K562 (cell line): Measurements from ENCODE around the gene RIIAD1. TPM values are rescaled to one million over a fixed set of nuclear protein-coding genes. Genes with fewer than 3 reads are reported as not detected.

Experiments
- ATAC-seq: fragments of 200-7000 bp; cut with Tn5 transposase; 3 replicates; pipeline ENCODE4 v1.9.1; 2020; ENCODE audit warnings: moderate library complexity
- Bru-seq: library from RNA; stranded (reverse); fragments of 400-500 nt; gene quantifications from one replicate; lab custom pipeline; 2021; lab: Mats Ljungman, UMichigan
- BruChase-seq, 2 experiments: library from RNA; stranded (reverse); fragments of 400-500 nt; gene quantifications; one replicate each; lab custom pipeline; 2021; lab: Mats Ljungman, UMichigan
- BruUV-seq: library from RNA; stranded (reverse); fragments of 400-500 nt; replicated peaks from 2 replicates; lab custom pipeline; 2021; lab: Mats Ljungman, UMichigan
- CTCF ChIA-PET: fragments of 300-600 bp; formaldehyde crosslinking; extraction: SDS; loops from one replicate; lab custom pipeline; 2021; ENCODE audit warnings: low intra/inter-chr PET ratio; lab: Yijun Ruan, JAX
- POLR2A ChIA-PET: fragments of 300-600, 350-650 bp; sonication (Branson Sonifier 250); formaldehyde crosslinking; extraction: SDS; loops from one replicate; lab custom pipeline; 2021; ENCODE audit warnings: antibody characterized with exemption, inconsistent platforms; lab: Yijun Ruan, JAX
- DNase-seq, 4 experiments: peaks; one replicate each; pipeline versions ENCODE4 v3.0.0 to v3.0.0-alpha.2; 2011 to 2018; ENCODE audit warnings: low spot score in 3 of 4, mixed read lengths in 3 of 4; ENCODE audit errors: extremely low read depth in 1 of 4
- FAIRE-seq: peaks from 2 replicates; lab custom pipeline; 2011; peaks lifted over from hg19 to GRCh38; lab: Jason Lieb, UNC
- H2AFZ ChIP-seq: 2 replicates; pipeline ENCODE4 v1.6.0; 2011; ENCODE audit warnings: low read depth, low read length, control low read depth, inconsistent platforms
- H3K27ac ChIP-seq: fragments of 200-600 bp; 3 replicates; pipeline ENCODE4 v1.8.0; 2011; ENCODE audit warnings: low read depth, mild to moderate bottlenecking, control low read depth, inconsistent platforms, low read length, moderate library complexity, mixed read lengths; ENCODE audit errors: extremely low read depth
- H3K27me3 ChIP-seq, 2 experiments: fragments of 300-600 bp in 1 of 2; 2 replicates in 1 of 2; 3 replicates in 1 of 2; pipeline versions ENCODE4 v1.6.0 to v1.8.0; 2011; ENCODE audit warnings: inconsistent platforms in 2 of 2, low read length in 2 of 2, mild to moderate bottlenecking in 1 of 2, mixed read lengths in 1 of 2, moderate library complexity in 1 of 2; ENCODE audit not compliant: control insufficient read depth in 2 of 2, insufficient read depth in 2 of 2
- H3K36me3 ChIP-seq: fragments of 300-600 bp; 3 replicates; pipeline ENCODE4 v1.8.0; 2011; ENCODE audit warnings: mild to moderate bottlenecking, low read length, inconsistent platforms; ENCODE audit not compliant: control insufficient read depth, insufficient read depth
- H3K4me1 ChIP-seq, 2 experiments: fragments of 200-600 bp in 1 of 2; replicated peaks in 1 of 2; 2 replicates in 1 of 2; 3 replicates in 1 of 2; pipeline versions ENCODE4 v1.5.1 to v1.8.0; 2011; ENCODE audit warnings: inconsistent platforms in 2 of 2, low read length in 2 of 2, mild to moderate bottlenecking in 1 of 2, mixed read lengths in 1 of 2, moderate library complexity in 1 of 2; ENCODE audit not compliant: control insufficient read depth in 2 of 2, insufficient read depth in 2 of 2
- H3K4me2 ChIP-seq: 2 replicates; pipeline ENCODE4 v1.6.1; 2011; ENCODE audit warnings: low read length, control low read depth, inconsistent platforms, mixed read lengths; ENCODE audit not compliant: insufficient read depth
- H3K4me3 ChIP-seq: fragments of 200-600 bp; sonication (generic), shearing (Covaris generic); 2 replicates; pipeline ENCODE4 v1.5.1; 2016; ENCODE audit warnings: control low read depth, inconsistent platforms
- H3K79me2 ChIP-seq: fragments of 200-600 bp; 3 replicates; pipeline ENCODE4 v1.8.0; 2011; ENCODE audit warnings: low read length, inconsistent platforms; ENCODE audit not compliant: control insufficient read depth, insufficient read depth
- H3K9ac ChIP-seq, 2 experiments: 2 replicates each; pipeline versions ENCODE4 v1.6.0 to v1.6.1; 2011; ENCODE audit warnings: low read depth in 2 of 2, low read length in 2 of 2, control low read depth in 1 of 2, inconsistent platforms in 1 of 2, mild to moderate bottlenecking in 1 of 2, mixed read lengths in 1 of 2; ENCODE audit not compliant: insufficient read depth in 1 of 2
- H3K9me1 ChIP-seq: one replicate; pipeline ENCODE4 v1.6.0; 2011; ENCODE audit warnings: inconsistent platforms, mild to moderate bottlenecking, low read length, moderate library complexity; ENCODE audit not compliant: control insufficient read depth, insufficient read depth
- H3K9me3 ChIP-seq: replicated peaks from 2 replicates; pipeline ENCODE4 v1.5.1; 2011; ENCODE audit warnings: low read depth, low read length, inconsistent platforms; ENCODE audit not compliant: control insufficient read depth, insufficient read depth
- H4K20me1 ChIP-seq: replicated peaks from 2 replicates; pipeline ENCODE4 v1.6.1; 2011; ENCODE audit warnings: low read length, inconsistent platforms, mixed read lengths; ENCODE audit not compliant: control insufficient read depth, insufficient read depth
- RFX1 ChIP-seq: fragments of 450-650 bp; IDR thresholded peaks from 2 replicates; pipeline ENCODE4 v1.6.1; 2016; ENCODE audit warnings: mild to moderate bottlenecking, moderate library complexity
- XRCC3 ChIP-seq: fragments of 450-650 bp; IDR thresholded peaks from 2 replicates; pipeline ENCODE4 v1.6.1; 2017; ENCODE audit warnings: mild to moderate bottlenecking, moderate library complexity
- YY1 ChIP-seq, 3 experiments: IDR thresholded peaks; 2 replicates each; pipeline ENCODE4 v1.6.1; 2011; ENCODE audit warnings: low read length in 2 of 3, mild to moderate bottlenecking in 2 of 3, moderate library complexity in 2 of 3, borderline replicate concordance in 1 of 3, control low read depth in 1 of 3, low read depth in 1 of 3; ENCODE audit not compliant: insufficient read depth in 3 of 3, insufficient replicate concordance in 2 of 3, control insufficient read depth in 1 of 3, insufficient read length in 1 of 3; ENCODE audit errors: extremely low read depth in 1 of 3
- WGBS: fragments of 100-300 bp; shearing (Covaris generic); methylation state at CpG from one replicate; pipeline ENCODE4 v1.1.6; 2016; ENCODE audit warnings: low coverage, mixed read lengths; ENCODE audit not compliant: insufficient coverage; ENCODE audit errors: missing lambda C conversion rate; 5-methylcytosine and 5-hydroxymethylcytosine counted together
- in situ Hi-C: fragments of 300-500 bp; cut with MboI; formaldehyde crosslinking; loops from 4 replicates; pipeline ENCODE4 v1.15.0; 2018; ENCODE audit warnings: inconsistent platforms, mixed read lengths
- intact Hi-C: fragments of 100-400 bp; cut with micrococcal nuclease; formaldehyde crosslinking; loops from 2 replicates; pipeline ENCODE4 v1.14.2; 2022
- long read RNA-seq, 3 experiments: library from polyadenylated mRNA in 2 of 3; library from RNA in 1 of 3; unstranded in 2 of 3; stranded (forward) in 1 of 3; transcript quantifications; one replicate each; pipeline ENCODE4 v2.0.0, GENCODE V29; 2019 to 2022
- polyA minus RNA-seq, 3 experiments: library from RNA; depleted of rRNA, polyadenylated mRNA; stranded (reverse); fragments of >200 nt; gene quantifications; 2 replicates each; pipeline ENCODE4 v1.2.3, GENCODE V29; 2011
- polyA plus RNA-seq, 8 experiments: library from polyadenylated mRNA; depleted of rRNA in 4 of 8; stranded (reverse) in 5 of 8; unstranded in 3 of 8; fragments of >200 nt; fragmentation: Nextera tagmentation in 2 of 8; fragmentation: Illumina TruSeq in 1 of 8; extraction: Ambion mirVana in 2 of 8; extraction: Trizol in 1 of 8; gene quantifications; 2 replicates each; pipeline versions ENCODE4 v1.2.1 to v1.2.3, GENCODE V29; 2011 to 2014; ENCODE audit warnings: inconsistent platforms in 1 of 8, missing spikeins in 1 of 8
- total RNA-seq, 7 experiments: library from RNA; depleted of rRNA in 6 of 7; stranded (reverse); fragments of >200 nt in 6 of 7; fragmentation: Illumina TruSeq in 2 of 7; extraction: Trizol in 2 of 7; gene quantifications; 2 replicates each; pipeline versions ENCODE4 v1.2.1 to v1.2.3, GENCODE V29; 2011 to 2021; ENCODE audit warnings: low replicate concordance in 1 of 7

Gene RIIAD1
- total RNA-seq (2011; cell fraction: chromatin; rRNA removed; ENCODE audit: low replicate concordance), result not detected in 2 replicates
- not detected in 2 replicates for total RNA-seq (2011; cell fraction: nucleolus; rRNA removed)
- total RNA-seq (2011; cell fraction: nucleoplasm; rRNA removed), result not detected in 2 replicates
- total RNA-seq (2014; rRNA removed) (not detected in 2 replicates), total RNA-seq (2014; rRNA removed; fragmentation: Illumina TruSeq; extraction: Trizol) (not detected in 2 replicates), total RNA-seq (2015; rRNA removed; fragmentation: Illumina TruSeq; extraction: Trizol) (not detected in 2 replicates), total RNA-seq (2021) (not detected in 2 replicates), polyA plus RNA-seq (2011; rRNA removed) (not detected in 2 replicates), polyA plus RNA-seq (2014; fragmentation: Illumina TruSeq; extraction: Trizol) (not detected in 2 replicates), polyA plus RNA-seq (2014; fragmentation: Nextera tagmentation; extraction: Ambion mirVana) (not detected), polyA plus RNA-seq (2014; rRNA removed) (not detected in 2 replicates), polyA minus RNA-seq (2011; rRNA and poly(A)+ RNA removed) (not detected in 2 replicates), Bru-seq, nascent RNA (not detected), BruChase-seq, experiment 1, labeled RNA remaining after a 2-hour chase (not detected), BruChase-seq, experiment 2, labeled RNA remaining after a 6-hour chase (percentile 9 among the genes with signal in this experiment)
- polyA plus RNA-seq (2011; cell fraction: cytosol; rRNA removed), result not detected in 2 replicates
- not detected in 2 replicates for polyA plus RNA-seq (2011; cell fraction: nucleus; rRNA removed)
- polyA plus RNA-seq (2012), result not detected in 2 replicates
- not detected in 2 replicates for polyA minus RNA-seq (2011; cell fraction: cytosol; rRNA and poly(A)+ RNA removed)
- not detected in 2 replicates for polyA minus RNA-seq (2011; cell fraction: nucleus; rRNA and poly(A)+ RNA removed)
- long read RNA-seq, experiment 1, result 0 reads
- long read RNA-seq, experiment 2, result 0 reads
- long read RNA-seq, experiment 3, result 0 reads

GRCh38 chr1:151720974-151721787 lies at the start of gene RIIAD1:
RIIAD1 (plus strand) TSS chr1:151721522; CDS start chr1:151721537, 15 bp downstream.
- in situ Hi-C loops (no loop called here), intact Hi-C loops (no loop called here)
- Histone ChIP-seq H3K4me2 (no peak within 1 kb of the TSS), H3K79me2 (no peaks in the 10 kb centered on the region), H3K9me3 (no peaks in the 10 kb centered on the region), H3K9me1 (no peaks in the 10 kb centered on the region), H3K4me3 (no peak within 1 kb of the TSS), H4K20me1 (peaks cover 5% of the 10 kb centered on the region), H3K27ac (no peak within 1 kb of the TSS), H3K36me3 (no peaks in the 10 kb centered on the region), H2AFZ (no peak within 1 kb of the TSS), H3K9ac (no peak within 1 kb of the TSS), H3K27me3 (peaks cover 26 to 39% of the 10 kb centered on the region in 2 experiments), H3K4me1 (peaks cover 5 to 7% of the 10 kb centered on the region in 2 experiments)
- no TSS peak for BruUV-seq
- no peak for TF ChIP-seq XRCC3
- TF ChIP-seq YY1 (IDR thresholded peaks at IDR 0.05; ENCODE audit: borderline replicate concordance in 1 of 3, control insufficient read depth in 1 of 3, extremely low read depth in 1 of 3, insufficient read depth in 3 of 3, insufficient read length in 1 of 3, insufficient replicate concordance in 2 of 3, low read depth in 1 of 3, low read length in 2 of 3), result peak in 2 of 3 experiments; percentile 39 to 61
- peak; percentile 68 for TF ChIP-seq RFX1
- peak in 3 of 4 experiments; percentile 58 to 81 (median 78) for DNase-seq
- peak; percentile 74 for ATAC-seq
- FAIRE-seq, result no peak
- ChIA-PET POLR2A (interaction anchor here (0.9 to 1.4 kb wide), 2 partner anchors 115 to 184 kb away, joined by 3 to 4 read pairs; no protein-coding TSS in a partner anchor), CTCF (no interaction called here)
- WGBS, result 15% methylated on average over 26 of the region's 44 CpGs
